K562 (cell line): Measurements from ENCODE around the gene FGGY. TPM values are rescaled to one million over a fixed set of nuclear protein-coding genes. Genes with fewer than 3 reads are reported as not detected.

Source experiments
- ATAC-seq: fragments of 200-7000 bp; cut with Tn5 transposase; 3 replicates; pipeline ENCODE4 v1.9.1; 2020; ENCODE audit warnings: moderate library complexity
- BruUV-seq: library from RNA; stranded (reverse); fragments of 400-500 nt; replicated peaks from 2 replicates; lab custom pipeline; 2021; lab: Mats Ljungman, UMichigan
- CTCF ChIA-PET: fragments of 300-600 bp; formaldehyde crosslinking; extraction: SDS; loops from one replicate; lab custom pipeline; 2021; ENCODE audit warnings: low intra/inter-chr PET ratio; lab: Yijun Ruan, JAX
- POLR2A ChIA-PET: fragments of 300-600, 350-650 bp; sonication (Branson Sonifier 250); formaldehyde crosslinking; extraction: SDS; loops from one replicate; lab custom pipeline; 2021; ENCODE audit warnings: antibody characterized with exemption, inconsistent platforms; lab: Yijun Ruan, JAX
- DNase-seq, 4 experiments: peaks; one replicate each; pipeline versions ENCODE4 v3.0.0 to v3.0.0-alpha.2; 2011 to 2018; ENCODE audit warnings: low spot score in 3 of 4, mixed read lengths in 3 of 4; ENCODE audit errors: extremely low read depth in 1 of 4
- FAIRE-seq: peaks from 2 replicates; lab custom pipeline; 2011; peaks lifted over from hg19 to GRCh38; lab: Jason Lieb, UNC
- H2AFZ ChIP-seq: 2 replicates; pipeline ENCODE4 v1.6.0; 2011; ENCODE audit warnings: low read depth, low read length, control low read depth, inconsistent platforms
- H3K27ac ChIP-seq: fragments of 200-600 bp; 3 replicates; pipeline ENCODE4 v1.8.0; 2011; ENCODE audit warnings: low read depth, mild to moderate bottlenecking, control low read depth, inconsistent platforms, low read length, moderate library complexity, mixed read lengths; ENCODE audit errors: extremely low read depth
- H3K27me3 ChIP-seq, 2 experiments: fragments of 300-600 bp in 1 of 2; 2 replicates in 1 of 2; 3 replicates in 1 of 2; pipeline versions ENCODE4 v1.6.0 to v1.8.0; 2011; ENCODE audit warnings: inconsistent platforms in 2 of 2, low read length in 2 of 2, mild to moderate bottlenecking in 1 of 2, mixed read lengths in 1 of 2, moderate library complexity in 1 of 2; ENCODE audit not compliant: control insufficient read depth in 2 of 2, insufficient read depth in 2 of 2
- H3K36me3 ChIP-seq: fragments of 300-600 bp; 3 replicates; pipeline ENCODE4 v1.8.0; 2011; ENCODE audit warnings: mild to moderate bottlenecking, low read length, inconsistent platforms; ENCODE audit not compliant: control insufficient read depth, insufficient read depth
- H3K4me1 ChIP-seq, 2 experiments: fragments of 200-600 bp in 1 of 2; replicated peaks in 1 of 2; 2 replicates in 1 of 2; 3 replicates in 1 of 2; pipeline versions ENCODE4 v1.5.1 to v1.8.0; 2011; ENCODE audit warnings: inconsistent platforms in 2 of 2, low read length in 2 of 2, mild to moderate bottlenecking in 1 of 2, mixed read lengths in 1 of 2, moderate library complexity in 1 of 2; ENCODE audit not compliant: control insufficient read depth in 2 of 2, insufficient read depth in 2 of 2
- H3K4me2 ChIP-seq: 2 replicates; pipeline ENCODE4 v1.6.1; 2011; ENCODE audit warnings: low read length, control low read depth, inconsistent platforms, mixed read lengths; ENCODE audit not compliant: insufficient read depth
- H3K4me3 ChIP-seq: fragments of 200-600 bp; sonication (generic), shearing (Covaris generic); 2 replicates; pipeline ENCODE4 v1.5.1; 2016; ENCODE audit warnings: control low read depth, inconsistent platforms
- H3K79me2 ChIP-seq: fragments of 200-600 bp; 3 replicates; pipeline ENCODE4 v1.8.0; 2011; ENCODE audit warnings: low read length, inconsistent platforms; ENCODE audit not compliant: control insufficient read depth, insufficient read depth
- H3K9ac ChIP-seq, 2 experiments: 2 replicates each; pipeline versions ENCODE4 v1.6.0 to v1.6.1; 2011; ENCODE audit warnings: low read depth in 2 of 2, low read length in 2 of 2, control low read depth in 1 of 2, inconsistent platforms in 1 of 2, mild to moderate bottlenecking in 1 of 2, mixed read lengths in 1 of 2; ENCODE audit not compliant: insufficient read depth in 1 of 2
- H3K9me1 ChIP-seq: one replicate; pipeline ENCODE4 v1.6.0; 2011; ENCODE audit warnings: inconsistent platforms, mild to moderate bottlenecking, low read length, moderate library complexity; ENCODE audit not compliant: control insufficient read depth, insufficient read depth
- H3K9me3 ChIP-seq: replicated peaks from 2 replicates; pipeline ENCODE4 v1.5.1; 2011; ENCODE audit warnings: low read depth, low read length, inconsistent platforms; ENCODE audit not compliant: control insufficient read depth, insufficient read depth
- H4K20me1 ChIP-seq: replicated peaks from 2 replicates; pipeline ENCODE4 v1.6.1; 2011; ENCODE audit warnings: low read length, inconsistent platforms, mixed read lengths; ENCODE audit not compliant: control insufficient read depth, insufficient read depth
- ATF7 ChIP-seq: fragments of 450-650 bp; IDR thresholded peaks from 2 replicates; pipeline ENCODE4 v1.7.1; 2014; ENCODE audit warnings: mild to moderate bottlenecking, moderate library complexity
- CBFB ChIP-seq: sonication (generic); formaldehyde crosslinking; IDR thresholded peaks from 2 replicates; pipeline ENCODE4 v1.4.0; 2020; ENCODE audit warnings: mild to moderate bottlenecking, missing genetic modification reagents
- CLOCK ChIP-seq: fragments of 250-450 bp; sonication (Bioruptor Pico); IDR thresholded peaks from 2 replicates; pipeline ENCODE4 v1.4.0; 2020; ENCODE audit warnings: mild to moderate bottlenecking, moderate library complexity, borderline replicate concordance
- CREB5 ChIP-seq: fragments of 250-450 bp; sonication (Bioruptor Pico); IDR thresholded peaks from 2 replicates; pipeline ENCODE4 v1.5.0; 2020; ENCODE audit warnings: mild to moderate bottlenecking
- GATAD2A ChIP-seq: fragments of 450-650 bp; IDR thresholded peaks from 2 replicates; pipeline ENCODE4 v1.6.1; 2017
- HMGXB4 ChIP-seq: sonication (generic); formaldehyde crosslinking; IDR thresholded peaks from 2 replicates; pipeline ENCODE4 v1.8.1; 2023; ENCODE audit warnings: mild to moderate bottlenecking, missing genetic modification reagents
- KDM4B ChIP-seq, 2 experiments: fragments of 450-650 bp in 1 of 2; sonication (generic) in 1 of 2; IDR thresholded peaks; 2 replicates each; pipeline ENCODE4 v1.6.1; 2016 to 2017; ENCODE audit warnings: borderline replicate concordance in 2 of 2, antibody characterized with exemption in 1 of 2, low read depth in 1 of 2, mild to moderate bottlenecking in 1 of 2
- MAZ ChIP-seq, 2 experiments: fragments of 450-650 bp in 1 of 2; sonication (generic) in 1 of 2; formaldehyde crosslinking; IDR thresholded peaks in 1 of 2; conservative IDR thresholded peaks in 1 of 2; 2 replicates each; pipeline versions ENCODE4 v1.4.0 to v1.5.0; 2020; ENCODE audit warnings: mild to moderate bottlenecking in 1 of 2, missing genetic modification reagents in 1 of 2
- MBD2 ChIP-seq: sonication (generic); IDR thresholded peaks from 2 replicates; pipeline ENCODE4 v1.6.1; 2016; ENCODE audit warnings: low read depth, borderline replicate concordance
- SLC30A9 ChIP-seq: fragments of 250-450 bp; sonication (Bioruptor Pico); IDR thresholded peaks from 2 replicates; pipeline ENCODE4 v1.8.0; 2022; ENCODE audit warnings: mild to moderate bottlenecking, moderate library complexity
- ZNF263 ChIP-seq: sonication (generic); formaldehyde crosslinking; IDR thresholded peaks from 2 replicates; pipeline ENCODE4 v1.8.0; 2022; ENCODE audit warnings: mild to moderate bottlenecking, missing genetic modification reagents, borderline replicate concordance
- WGBS: fragments of 100-300 bp; shearing (Covaris generic); methylation state at CpG from one replicate; pipeline ENCODE4 v1.1.6; 2016; ENCODE audit warnings: low coverage, mixed read lengths; ENCODE audit not compliant: insufficient coverage; ENCODE audit errors: missing lambda C conversion rate; 5-methylcytosine and 5-hydroxymethylcytosine counted together
- in situ Hi-C: fragments of 300-500 bp; cut with MboI; formaldehyde crosslinking; loops from 4 replicates; pipeline ENCODE4 v1.15.0; 2018; ENCODE audit warnings: inconsistent platforms, mixed read lengths
- intact Hi-C: fragments of 100-400 bp; cut with micrococcal nuclease; formaldehyde crosslinking; loops from 2 replicates; pipeline ENCODE4 v1.14.2; 2022
- polyA plus RNA-seq, 8 experiments: library from polyadenylated mRNA; depleted of rRNA in 4 of 8; stranded (reverse) in 5 of 8; unstranded in 3 of 8; fragments of >200 nt; fragmentation: Nextera tagmentation in 2 of 8; fragmentation: Illumina TruSeq in 1 of 8; extraction: Ambion mirVana in 2 of 8; extraction: Trizol in 1 of 8; gene quantifications; 2 replicates each; pipeline versions ENCODE4 v1.2.1 to v1.2.3, GENCODE V29; 2011 to 2014; ENCODE audit warnings: inconsistent platforms in 1 of 8, missing spikeins in 1 of 8
- total RNA-seq, 7 experiments: library from RNA; depleted of rRNA in 6 of 7; stranded (reverse); fragments of >200 nt in 6 of 7; fragmentation: Illumina TruSeq in 2 of 7; extraction: Trizol in 2 of 7; gene quantifications; 2 replicates each; pipeline versions ENCODE4 v1.2.1 to v1.2.3, GENCODE V29; 2011 to 2021; ENCODE audit warnings: low replicate concordance in 1 of 7

Gene FGGY
- total and polyA plus RNA-seq, 9 of the 15 experiments (the other 6 are each of a cell fraction or from before 2014, with no cell fraction given): 9.7 to 19.2 (median 12.6) TPM

- Histone ChIP-seq H3K36me3 (no peaks in the 10 kb centered on the region), H3K4me1 (no peaks in the 10 kb centered on the region; a peak in 2 of 5 replicates), H3K4me3 (no peak overlapping the region), H3K27ac (no peak overlapping the region), H2AFZ (no peak overlapping the region), H3K9me3 (no peaks in the 10 kb centered on the region), H3K9ac (no peak overlapping the region), H3K27me3 (no peaks in the 10 kb centered on the region), H3K9me1 (no peaks in the 10 kb centered on the region), H3K4me2 (no peak overlapping the region), H3K79me2 (no peaks in the 10 kb centered on the region)
- BruUV-seq: no TSS peak
- ATAC-seq (no peak), FAIRE-seq (no peak), DNase-seq (no peak)
- in situ Hi-C loops: no loop called here
- 4% methylated on average over 5 of the region's 5 CpGs for WGBS
- ChIA-PET POLR2A (no interaction called here), CTCF (no interaction called here)
- TF ChIP-seq CBFB (CRISPR knock-in tag) (no peak), MBD2 (no peak), KDM4B (IDR thresholded peaks at IDR 0.05; ENCODE audit: borderline replicate concordance in 2 of 2, low read depth in 1 of 2) (no peak), MAZ (CRISPR knock-in tag; conservative IDR thresholded peaks at IDR 0.05 in 1 of 2, IDR thresholded peaks at IDR 0.05 in 1 of 2) (no peak), ZNF263 (CRISPR knock-in tag) (no peak), SLC30A9 (CRISPR knock-in tag) (no peak), GATAD2A (no peak), HMGXB4 (CRISPR knock-in tag) (no peak), ATF7 (no peak), CREB5 (CRISPR knock-in tag) (no peak), CLOCK (CRISPR knock-in tag) (no peak)
- TF ChIP-seq, all 486 proteins: peak for 0
- H4K20me1 ChIP-seq: no peaks in the 10 kb centered on the region
- intact Hi-C loops: no loop called here
Observed at GRCh38 chr1:59737638-59738037, 440.7 kb downstream of the FGGY start.
